GM12874 (cell line): ENCODE measurements around the gene NPC1.

Experiments used
- TF ChIP-seq, protein P1 (sequence below): IDR thresholded peaks from 2 replicates; pipeline ENCODE4 v1.5.1; 2011; ENCODE audit warnings: low read depth, mild to moderate bottlenecking, control low read depth, low read length, moderate library complexity; ENCODE audit not compliant: insufficient read depth

The NPC1 gene

DNA sequence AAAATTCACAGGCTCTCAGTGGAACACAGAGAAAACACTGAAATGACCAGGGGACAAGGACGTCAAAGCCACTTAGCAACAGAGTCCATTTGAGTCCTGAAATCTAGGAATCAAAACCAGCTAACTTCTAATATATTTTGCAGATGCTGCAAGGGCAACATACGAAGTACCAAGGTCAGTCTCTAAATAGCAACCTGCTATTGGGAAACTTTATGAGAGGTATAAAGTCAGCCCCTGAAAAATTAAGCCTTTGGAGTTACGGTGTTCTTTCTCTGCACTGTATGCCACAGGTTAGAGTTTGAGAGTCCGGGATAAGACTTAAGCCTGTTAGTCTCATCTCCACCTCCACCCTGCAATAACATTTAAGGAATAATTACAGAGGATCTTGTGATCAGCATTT, 13.3 kb downstream of the NPC1 start:
- TF ChIP-seq, protein P1, sequence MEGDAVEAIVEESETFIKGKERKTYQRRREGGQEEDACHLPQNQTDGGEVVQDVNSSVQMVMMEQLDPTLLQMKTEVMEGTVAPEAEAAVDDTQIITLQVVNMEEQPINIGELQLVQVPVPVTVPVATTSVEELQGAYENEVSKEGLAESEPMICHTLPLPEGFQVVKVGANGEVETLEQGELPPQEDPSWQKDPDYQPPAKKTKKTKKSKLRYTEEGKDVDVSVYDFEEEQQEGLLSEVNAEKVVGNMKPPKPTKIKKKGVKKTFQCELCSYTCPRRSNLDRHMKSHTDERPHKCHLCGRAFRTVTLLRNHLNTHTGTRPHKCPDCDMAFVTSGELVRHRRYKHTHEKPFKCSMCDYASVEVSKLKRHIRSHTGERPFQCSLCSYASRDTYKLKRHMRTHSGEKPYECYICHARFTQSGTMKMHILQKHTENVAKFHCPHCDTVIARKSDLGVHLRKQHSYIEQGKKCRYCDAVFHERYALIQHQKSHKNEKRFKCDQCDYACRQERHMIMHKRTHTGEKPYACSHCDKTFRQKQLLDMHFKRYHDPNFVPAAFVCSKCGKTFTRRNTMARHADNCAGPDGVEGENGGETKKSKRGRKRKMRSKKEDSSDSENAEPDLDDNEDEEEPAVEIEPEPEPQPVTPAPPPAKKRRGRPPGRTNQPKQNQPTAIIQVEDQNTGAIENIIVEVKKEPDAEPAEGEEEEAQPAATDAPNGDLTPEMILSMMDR: no peak

DNA sequence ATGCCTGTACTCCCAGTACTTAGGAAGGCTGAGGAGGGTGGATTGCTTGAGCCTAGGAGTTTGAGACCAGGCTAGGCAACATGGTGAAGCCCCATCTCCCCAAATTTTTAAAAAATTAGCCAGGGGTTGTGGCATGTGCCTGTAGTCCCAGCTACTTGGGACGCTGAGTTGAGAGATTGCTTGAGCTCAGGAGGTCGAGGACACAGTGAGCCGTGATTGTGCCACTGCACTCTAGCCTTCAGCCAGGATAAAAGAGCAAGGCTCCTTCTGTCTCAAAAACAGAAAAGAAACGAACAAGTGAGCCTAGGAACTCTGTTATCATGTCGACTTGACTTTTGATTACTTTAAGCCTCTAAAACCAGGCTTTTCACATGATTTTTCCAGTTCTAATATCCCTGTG, 13.7 kb downstream of the NPC1 start:
- TF ChIP-seq, protein P1: no peak

DNA sequence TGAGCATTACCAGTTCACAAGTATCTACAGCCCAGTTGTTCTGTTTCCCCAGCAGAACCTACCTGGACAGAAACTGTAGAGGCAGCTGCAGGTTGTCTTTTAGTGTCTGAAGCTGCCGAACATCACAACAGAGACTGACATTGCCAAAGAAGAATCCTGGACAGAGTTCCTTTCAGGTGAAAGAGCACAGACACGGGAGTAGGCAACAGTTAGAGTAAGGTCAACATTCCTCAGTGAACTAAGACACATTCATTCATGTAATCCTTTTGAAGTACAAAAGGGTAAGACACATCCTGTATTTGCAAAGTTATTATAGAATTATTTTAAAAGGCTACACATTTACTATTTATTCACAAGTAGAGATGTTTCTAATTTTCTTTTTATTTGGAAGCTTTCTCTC, 14.3 kb downstream of the NPC1 start:
- TF ChIP-seq, protein P1: no peak

DNA sequence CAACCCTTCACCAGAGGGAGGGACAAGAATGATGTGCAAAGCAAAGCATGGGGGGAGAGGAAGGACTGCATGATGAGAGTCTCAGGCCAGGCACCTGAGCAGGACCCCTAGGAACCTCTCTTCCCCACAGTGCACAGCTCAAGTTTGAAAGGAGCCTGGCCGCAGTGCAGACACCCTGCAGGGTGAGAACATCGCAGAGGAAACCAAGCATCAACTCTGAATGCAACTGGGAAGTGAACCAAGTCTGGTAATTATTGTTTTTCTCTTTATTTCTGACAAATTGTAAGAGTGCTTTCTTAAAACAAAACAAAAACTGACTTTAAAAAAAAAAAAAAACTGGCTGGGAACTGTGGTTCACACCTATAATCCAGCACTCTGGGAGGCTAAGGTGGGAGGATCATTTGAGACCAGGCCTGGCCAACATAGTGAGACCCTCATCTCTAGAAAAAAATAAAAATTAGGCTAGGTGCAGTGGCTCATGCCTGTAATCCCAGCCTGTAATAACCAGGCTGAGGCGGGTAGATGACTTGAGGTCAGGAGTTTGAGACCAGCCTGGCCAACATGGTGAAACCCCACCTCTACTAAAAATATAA, 15.3 kb downstream of the NPC1 start:
- TF ChIP-seq, protein P1: no peak

DNA sequence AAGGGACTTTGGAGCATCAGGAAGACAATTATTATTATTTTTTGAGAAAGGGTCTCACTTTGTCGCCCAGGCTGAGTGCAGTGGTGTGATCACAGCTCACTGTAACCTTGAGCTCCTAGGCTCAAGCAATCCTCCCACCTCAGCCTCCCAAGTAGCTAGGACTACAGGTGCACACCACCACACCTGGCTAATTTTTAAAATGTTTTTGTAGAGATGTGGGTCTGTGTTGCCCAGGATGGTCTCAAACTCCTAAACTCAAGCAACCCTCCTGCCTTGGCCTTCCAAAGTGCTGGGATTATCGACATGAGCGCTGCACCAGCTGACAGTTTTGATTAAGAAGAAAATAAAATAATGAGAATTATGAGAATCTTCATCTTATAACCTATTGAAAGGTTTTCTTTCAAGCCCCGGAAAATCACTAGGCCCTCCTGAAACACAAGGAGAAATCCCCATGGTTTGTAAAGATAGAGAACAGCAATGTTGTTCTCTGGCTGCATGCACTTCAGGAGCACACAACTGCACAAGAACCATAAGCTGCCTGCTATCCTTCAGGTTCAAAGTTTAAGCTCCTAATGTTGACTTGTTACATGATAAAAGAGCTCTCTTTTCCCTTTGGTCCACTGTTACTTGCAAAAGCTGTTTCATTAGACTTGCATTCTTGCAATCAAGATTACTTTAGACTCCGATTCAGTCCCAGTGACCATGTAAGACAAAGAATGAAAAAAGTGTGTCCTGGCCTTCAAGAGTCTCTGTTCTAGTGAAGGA, 16.8 kb downstream of the NPC1 start:
- TF ChIP-seq, protein P1: no peak

DNA sequence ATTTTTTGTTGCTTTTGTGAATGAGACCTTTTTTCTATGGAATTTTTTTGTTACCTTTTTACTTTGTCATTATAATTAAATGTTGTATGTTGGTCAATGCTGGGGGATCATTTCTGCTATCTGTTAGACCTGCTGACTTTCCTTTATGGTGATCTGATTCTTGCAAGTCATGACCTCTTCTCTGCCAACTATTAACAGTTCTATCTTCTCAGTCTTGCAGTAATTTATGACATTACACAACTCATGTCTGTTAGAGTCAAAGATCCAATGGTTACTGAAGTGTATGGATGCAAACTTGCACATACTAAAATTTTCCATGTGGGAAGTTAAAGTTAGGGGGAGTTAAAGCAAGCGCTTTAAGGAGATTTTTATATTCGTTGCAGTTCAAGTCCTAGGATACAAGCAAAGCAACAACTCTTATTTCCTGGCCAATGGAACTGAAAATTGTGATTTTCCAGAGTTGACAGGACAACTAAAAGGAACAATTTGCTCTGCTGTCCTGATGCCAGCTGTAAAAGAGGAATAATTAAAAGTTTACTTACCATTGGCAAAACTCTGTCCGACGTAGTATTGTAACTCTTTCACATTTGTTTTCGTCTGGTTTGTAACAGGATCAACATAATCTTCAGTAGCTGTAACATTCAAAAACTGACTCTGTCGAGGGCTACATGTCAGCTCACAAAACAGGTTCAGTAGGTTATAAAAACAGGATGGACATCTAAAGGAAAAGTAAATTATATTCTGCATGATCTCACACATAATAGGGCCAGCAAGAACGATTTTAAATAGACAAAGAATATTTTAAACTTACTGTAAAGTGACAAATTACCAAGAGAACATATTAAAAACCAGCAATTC, 17.8 kb downstream of the NPC1 start:
- TF ChIP-seq, protein P1: no peak

DNA sequence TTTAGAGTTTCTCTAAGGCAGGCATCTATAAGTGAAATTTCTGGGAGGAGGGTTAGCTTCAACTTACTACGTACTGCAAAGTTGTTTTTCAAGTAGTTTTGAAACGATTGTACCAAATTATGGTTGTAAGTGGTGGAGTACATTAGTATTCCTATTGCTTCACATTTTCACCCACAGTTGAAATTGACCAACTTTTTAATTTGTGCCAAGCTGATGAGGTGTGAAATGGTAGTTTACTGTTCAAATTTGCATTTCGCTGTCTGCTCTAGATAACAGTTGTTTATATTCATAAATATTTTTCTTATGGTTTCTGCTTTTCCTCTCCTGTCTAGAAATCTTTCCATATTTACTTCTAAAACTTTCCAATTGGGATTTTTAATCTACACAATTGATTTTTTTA, 18.6 kb downstream of the NPC1 start:
- TF ChIP-seq, protein P1: no peak
